GM12878 (cell line): ENCODE measurements around the gene SBF2. TPM values are rescaled to one million over a fixed set of nuclear protein-coding genes. Genes with fewer than 3 reads are reported as not detected.
"Not testable (repeated sequence)": the region's sequence is repeated elsewhere in the genome, so short reads cannot be mapped to it uniquely, and the experiment has no call there.

Source experiments
- ATAC-seq: fragments of 200-7000 bp; cut with Tn5 transposase; 3 replicates; pipeline ENCODE4 v1.9.1; 2020; ENCODE audit warnings: mild to moderate bottlenecking, moderate library complexity
- BruUV-seq: library from RNA; stranded (reverse); fragments of 400-500 nt; replicated peaks from 2 replicates; lab custom pipeline; 2021; lab: Mats Ljungman, UMichigan
- CTCF ChIA-PET: fragments of 300-600 bp; sonication (Branson Sonifier 250); formaldehyde crosslinking; extraction: SDS; loops from one replicate; lab custom pipeline; 2021; ENCODE audit warnings: inconsistent platforms; lab: Yijun Ruan, JAX
- POLR2A ChIA-PET: fragments of 350-600 bp; formaldehyde crosslinking; extraction: SDS; loops from one replicate; lab custom pipeline; 2021; ENCODE audit warnings: inconsistent platforms; lab: Charles Lee
- RAD21 ChIA-PET: fragments of 300-600 bp; sonication (Branson Sonifier 250); formaldehyde crosslinking; loops from one replicate; lab custom pipeline; 2023; ENCODE audit warnings: antibody characterized with exemption; ENCODE audit not compliant: unreplicated experiment; lab: Charles Lee
- SMC1A ChIA-PET: fragments of 300-600 bp; sonication (Branson Sonifier 250); formaldehyde crosslinking; loops from one replicate; lab custom pipeline; 2023; ENCODE audit not compliant: unreplicated experiment, uncharacterized antibody; lab: Charles Lee
- DNase-seq: peaks from one replicate; pipeline ENCODE4 v3.0.0-alpha.2; 2011; ENCODE audit warnings: low read depth, low spot score
- FAIRE-seq: peaks from 3 replicates; lab custom pipeline; 2011; peaks lifted over from hg19 to GRCh38; lab: Jason Lieb, UNC
- H2AFZ ChIP-seq: 2 replicates; pipeline ENCODE4 v1.6.0; 2011; ENCODE audit warnings: low read depth, low read length, control low read depth; ENCODE audit not compliant: control insufficient read depth
- H3K27ac ChIP-seq: 2 replicates; pipeline ENCODE4 v1.5.1; 2011; ENCODE audit warnings: control low read depth; ENCODE audit not compliant: control insufficient read depth, insufficient read depth
- H3K27me3 ChIP-seq, 2 experiments: replicated peaks in 1 of 2; 2 replicates each; pipeline versions ENCODE4 v1.6.0 to v1.6.1; 2011; ENCODE audit warnings: low read length in 1 of 2; ENCODE audit not compliant: control insufficient read depth in 2 of 2, insufficient read depth in 2 of 2
- H3K36me3 ChIP-seq, 2 experiments: 2 replicates each; pipeline ENCODE4 v1.5.1; 2011; ENCODE audit warnings: low read length in 1 of 2; ENCODE audit not compliant: control insufficient read depth in 2 of 2, insufficient read depth in 2 of 2
- H3K4me1 ChIP-seq: 2 replicates; pipeline ENCODE4 v1.6.1; 2011; ENCODE audit warnings: mild to moderate bottlenecking, low read length, moderate library complexity, mixed read lengths; ENCODE audit not compliant: control insufficient read depth, insufficient read depth
- H3K4me2 ChIP-seq: 2 replicates; pipeline ENCODE4 v1.6.0; 2011; ENCODE audit warnings: control low read depth; ENCODE audit not compliant: control insufficient read depth, insufficient read depth
- H3K4me3 ChIP-seq: fragments of 200-600 bp; sonication (generic); 2 replicates; pipeline ENCODE4 v1.5.1; 2016
- H3K79me2 ChIP-seq: 2 replicates; pipeline ENCODE4 v1.6.0; 2011; ENCODE audit warnings: low read length; ENCODE audit not compliant: control insufficient read depth, insufficient read depth
- H3K9ac ChIP-seq: 2 replicates; pipeline ENCODE4 v1.8.0; 2011; ENCODE audit warnings: low read length, control low read depth, mixed read lengths; ENCODE audit not compliant: control insufficient read depth, insufficient read depth
- H3K9me3 ChIP-seq: replicated peaks from 3 replicates; pipeline ENCODE4 v1.5.1; 2011; ENCODE audit warnings: mild to moderate bottlenecking, low read length; ENCODE audit not compliant: control insufficient read depth, insufficient read depth
- H4K20me1 ChIP-seq: 2 replicates; pipeline ENCODE4 v1.6.0; 2011; ENCODE audit not compliant: control insufficient read depth, insufficient read depth
- BHLHE40 ChIP-seq, 2 experiments: fragments of 450-650 bp in 1 of 2; IDR thresholded peaks; 2 replicates each; pipeline ENCODE4 v1.6.1; 2011 to 2017; ENCODE audit warnings: low read depth in 2 of 2, borderline replicate concordance in 1 of 2, improper control_type of control experiment in 1 of 2, low read length in 1 of 2, mild to moderate bottlenecking in 1 of 2
- HDAC2 ChIP-seq: fragments of 200-600 bp; sonication (generic); IDR thresholded peaks from 2 replicates; pipeline ENCODE4 v1.6.1; 2017
- IKZF2 ChIP-seq, 2 experiments: fragments of 450-650 bp; IDR thresholded peaks; 2 replicates each; pipeline ENCODE4 v1.6.1; 2017; ENCODE audit warnings: mild to moderate bottlenecking in 2 of 2, moderate library complexity in 2 of 2
- JUNB ChIP-seq: IDR thresholded peaks from 2 replicates; pipeline ENCODE4 v1.6.1; 2016; ENCODE audit warnings: antibody characterized with exemption, mild to moderate bottlenecking
- MEF2A ChIP-seq: IDR thresholded peaks from 2 replicates; pipeline ENCODE4 v1.6.1; 2011; ENCODE audit warnings: low read depth, mild to moderate bottlenecking, low read length, moderate library complexity; ENCODE audit not compliant: insufficient read depth
- MTA3 ChIP-seq: IDR thresholded peaks from 2 replicates; pipeline ENCODE4 v1.6.1; 2012; ENCODE audit warnings: low read length, inconsistent platforms, borderline replicate concordance
- NR2C1 ChIP-seq: fragments of 450-650 bp; IDR thresholded peaks from 2 replicates; pipeline ENCODE4 v1.6.1; 2017; ENCODE audit warnings: antibody characterized with exemption, mild to moderate bottlenecking, moderate library complexity
- NR2C2 ChIP-seq: IDR thresholded peaks from 2 replicates; pipeline ENCODE4 v1.6.1; 2011; ENCODE audit warnings: borderline replicate concordance, low read depth; ENCODE audit not compliant: control insufficient read depth, insufficient read length
- POLR2AphosphoS5 ChIP-seq: IDR thresholded peaks from 2 replicates; pipeline ENCODE4 v1.6.1; 2011; ENCODE audit warnings: mild to moderate bottlenecking, low read length, inconsistent platforms
- SP1 ChIP-seq: IDR thresholded peaks from one replicate; pipeline ENCODE4 v1.6.1; 2011; ENCODE audit warnings: low read depth, low read length
- TAF1 ChIP-seq: IDR thresholded peaks from 2 replicates; pipeline ENCODE4 v1.6.1; 2011; ENCODE audit warnings: mild to moderate bottlenecking, low read depth, low read length, borderline replicate concordance
- TCF3 ChIP-seq: IDR thresholded peaks from 2 replicates; pipeline ENCODE4 v1.6.1; 2012; ENCODE audit warnings: low read depth, mild to moderate bottlenecking, low read length, borderline replicate concordance; ENCODE audit not compliant: insufficient read depth
- WGBS: methylation state at CpG from one replicate; pipeline ENCODE4 v1.1.6; 2016; ENCODE audit warnings: low lambda C conversion rate; ENCODE audit not compliant: insufficient replicate concordance, insufficient coverage; ENCODE audit errors: missing lambda C conversion rate; 5-methylcytosine and 5-hydroxymethylcytosine counted together
- in situ Hi-C: fragments of 300-500 bp; cut with MboI; formaldehyde crosslinking; loops from 9 replicates; pipeline ENCODE4 v1.14.3; 2018; ENCODE audit warnings: mixed read lengths
- intact Hi-C: fragments of 100-400 bp; cut with micrococcal nuclease; formaldehyde crosslinking; loops from one replicate; pipeline ENCODE4 v1.14.2; 2022; ENCODE audit not compliant: unreplicated experiment
- polyA plus RNA-seq, 11 experiments: library from polyadenylated mRNA; depleted of rRNA in 4 of 11; unstranded in 6 of 11; stranded (reverse) in 5 of 11; fragments of >200 nt; fragmentation: Nextera tagmentation in 4 of 11; fragmentation: Illumina TruSeq in 1 of 11; extraction: Ambion mirVana in 4 of 11; extraction: Trizol in 1 of 11; gene quantifications; 1 replicate in 1 of 11; 2 replicates in 10 of 11; pipeline versions ENCODE4 v1.2.1 to v1.2.3, GENCODE V29; 2011 to 2016; ENCODE audit warnings: inconsistent platforms in 2 of 11, missing spikeins in 2 of 11, low read depth in 1 of 11
- total RNA-seq, 4 experiments: library from RNA; depleted of rRNA in 3 of 4; stranded (reverse); fragments of >200 nt in 3 of 4; fragmentation: Illumina TruSeq in 1 of 4; extraction: Trizol in 1 of 4; gene quantifications; 2 replicates each; pipeline versions ENCODE4 v1.2.1 to v1.2.3, GENCODE V29; 2013 to 2021
- TF ChIP-seq, protein P1 (sequence below): IDR thresholded peaks from 2 replicates; pipeline ENCODE4 v1.6.1; 2011; ENCODE audit warnings: borderline replicate concordance, low read depth, mild to moderate bottlenecking, moderate library complexity, mixed read lengths, low read length; ENCODE audit not compliant: insufficient read depth; ENCODE audit errors: extremely low read length
- TF ChIP-seq, protein P2 (sequence below): fragments of 450-650 bp; IDR thresholded peaks from 2 replicates; pipeline ENCODE4 v1.6.1; 2016; ENCODE audit warnings: mild to moderate bottlenecking

Gene SBF2
- total and polyA plus RNA-seq, 10 of the 15 experiments (the other 5 are each of a cell fraction or from before 2014, with no cell fraction given): 0.24 to 2.3 (median 1.1) TPM

- H2AFZ ChIP-seq, H3K4me1 ChIP-seq, BruUV-seq, POLR2A ChIA-PET, ATAC-seq, H3K36me3 ChIP-seq, FAIRE-seq, RAD21 ChIA-PET, H4K20me1 ChIP-seq, SMC1A ChIA-PET, H3K4me2 ChIP-seq, H3K9ac ChIP-seq, CTCF ChIA-PET, H3K27ac ChIP-seq, intact Hi-C loops, H3K4me3 ChIP-seq, H3K79me2 ChIP-seq, DNase-seq, in situ Hi-C loops, H3K9me3 ChIP-seq, H3K27me3 ChIP-seq: not testable (repeated sequence)
- WGBS: 83% methylated on average over 11 of the region's 23 CpGs
Observed at GRCh38 chr11:10133251-10133650, 160.8 kb downstream of the SBF2 start.

- ChIA-PET POLR2A (no interaction called here), SMC1A (no interaction called here)
- no peak overlapping the region for H3K9ac ChIP-seq
- TF ChIP-seq NR2C1 (no peak), JUNB (no peak), TAF1 (no peak), IKZF2 (IDR thresholded peaks at IDR 0.05) (no peak), HDAC2 (no peak), TCF3 (no peak), BHLHE40 (IDR thresholded peaks at IDR 0.05; ENCODE audit: borderline replicate concordance in 1 of 2, low read depth in 2 of 2, low read length in 1 of 2) (no peak), POLR2AphosphoS5 (no peak), NR2C2 (no peak), MEF2A (no peak), MTA3 (no peak), SP1 (no peak)
- TF ChIP-seq, protein P1, sequence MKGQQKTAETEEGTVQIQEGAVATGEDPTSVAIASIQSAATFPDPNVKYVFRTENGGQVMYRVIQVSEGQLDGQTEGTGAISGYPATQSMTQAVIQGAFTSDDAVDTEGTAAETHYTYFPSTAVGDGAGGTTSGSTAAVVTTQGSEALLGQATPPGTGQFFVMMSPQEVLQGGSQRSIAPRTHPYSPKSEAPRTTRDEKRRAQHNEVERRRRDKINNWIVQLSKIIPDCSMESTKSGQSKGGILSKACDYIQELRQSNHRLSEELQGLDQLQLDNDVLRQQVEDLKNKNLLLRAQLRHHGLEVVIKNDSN: no peak
- TF ChIP-seq, protein P2, sequence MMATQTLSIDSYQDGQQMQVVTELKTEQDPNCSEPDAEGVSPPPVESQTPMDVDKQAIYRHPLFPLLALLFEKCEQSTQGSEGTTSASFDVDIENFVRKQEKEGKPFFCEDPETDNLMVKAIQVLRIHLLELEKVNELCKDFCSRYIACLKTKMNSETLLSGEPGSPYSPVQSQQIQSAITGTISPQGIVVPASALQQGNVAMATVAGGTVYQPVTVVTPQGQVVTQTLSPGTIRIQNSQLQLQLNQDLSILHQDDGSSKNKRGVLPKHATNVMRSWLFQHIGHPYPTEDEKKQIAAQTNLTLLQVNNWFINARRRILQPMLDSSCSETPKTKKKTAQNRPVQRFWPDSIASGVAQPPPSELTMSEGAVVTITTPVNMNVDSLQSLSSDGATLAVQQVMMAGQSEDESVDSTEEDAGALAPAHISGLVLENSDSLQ: no peak
Observed at GRCh38 chr11:10130875-10131274, 163.1 kb downstream of the SBF2 start.

More at GRCh38 chr11:10130875-10131274, 163.1 kb downstream of the SBF2 start:
- H3K9me3 ChIP-seq: no peaks in the 10 kb centered on the region
- 5% methylated on average over 3 of the region's 3 CpGs for WGBS
- no peaks in the 10 kb centered on the region for H3K79me2 ChIP-seq
- H2AFZ ChIP-seq: no peak overlapping the region
- no peak for DNase-seq
- no peaks in the 10 kb centered on the region for H3K4me1 ChIP-seq
- FAIRE-seq: no peak
- CTCF ChIA-PET: no interaction called here
- no peaks in the 10 kb centered on the region for H3K27me3 ChIP-seq
- intact Hi-C loops: no loop called here
- H4K20me1 ChIP-seq: no peaks in the 10 kb centered on the region
- no peak for ATAC-seq
- H3K27ac ChIP-seq: no peak overlapping the region
- no peak overlapping the region for H3K4me3 ChIP-seq
- in situ Hi-C loops: no loop called here
- H3K36me3 ChIP-seq: no peaks in the 10 kb centered on the region
- no TSS peak for BruUV-seq
- H3K4me2 ChIP-seq: no peak overlapping the region
- RAD21 ChIA-PET: no interaction called here
